Retinal pigment epithelial cell (primary cell): Measurements from ENCODE around the gene EPB41.

Experiments used
- DNase-seq: peaks from one replicate; pipeline ENCODE4 v3.0.0-alpha.2; 2010; ENCODE audit warnings: low read depth
- H3K4me3 ChIP-seq: 2 replicates; pipeline ENCODE4 v1.5.1; 2011; ENCODE audit warnings: mild to moderate bottlenecking, low read length, control low read depth, moderate library complexity
- CTCF ChIP-seq: conservative IDR thresholded peaks from 2 replicates; pipeline ENCODE4 v1.5.1; 2011; ENCODE audit warnings: low read depth, low read length, control low read depth, inconsistent platforms

The EPB41 gene

GRCh38 chr1:28915031-28915895 lies 894 bp downstream of the EPB41 start:
- H3K4me3 ChIP-seq = peak overlapping the region; percentile 58
- DNase-seq = no peak

GRCh38 chr1:28917757-28918118 lies 3.4 kb downstream of the EPB41 start:
- DNase-seq = no peak
- H3K4me3 ChIP-seq = no peak overlapping the region
- no peak for TF ChIP-seq CTCF

More at GRCh38 chr1:28915031-28915895, 894 bp downstream of the EPB41 start:
- TF ChIP-seq CTCF = no peak

- no peak overlapping the region for H3K4me3 ChIP-seq
- TF ChIP-seq CTCF = no peak
- DNase-seq = no peak
Measured at GRCh38 chr1:28921286-28921869, 7.0 kb downstream of the EPB41 start.

- no peak for TF ChIP-seq CTCF
- DNase-seq = no peak
- H3K4me3 ChIP-seq = no peak overlapping the region
Measured at GRCh38 chr1:28925350-28925891, 11.1 kb downstream of the EPB41 start.

GRCh38 chr1:28926629-28927265 lies 12.4 kb downstream of the EPB41 start:
- DNase-seq = no peak
- TF ChIP-seq CTCF = no peak
- no peak overlapping the region for H3K4me3 ChIP-seq

GRCh38 chr1:28927266-28927647 lies 12.9 kb downstream of the EPB41 start:
- DNase-seq = no peak
- no peak overlapping the region for H3K4me3 ChIP-seq
- no peak for TF ChIP-seq CTCF
